ENCODE measurements around the gene SNORC.
"Not testable (repeated sequence)": the region's sequence is repeated elsewhere in the genome, so short reads cannot be mapped to it uniquely, and the experiment has no call there.

The SNORC gene

DNA sequence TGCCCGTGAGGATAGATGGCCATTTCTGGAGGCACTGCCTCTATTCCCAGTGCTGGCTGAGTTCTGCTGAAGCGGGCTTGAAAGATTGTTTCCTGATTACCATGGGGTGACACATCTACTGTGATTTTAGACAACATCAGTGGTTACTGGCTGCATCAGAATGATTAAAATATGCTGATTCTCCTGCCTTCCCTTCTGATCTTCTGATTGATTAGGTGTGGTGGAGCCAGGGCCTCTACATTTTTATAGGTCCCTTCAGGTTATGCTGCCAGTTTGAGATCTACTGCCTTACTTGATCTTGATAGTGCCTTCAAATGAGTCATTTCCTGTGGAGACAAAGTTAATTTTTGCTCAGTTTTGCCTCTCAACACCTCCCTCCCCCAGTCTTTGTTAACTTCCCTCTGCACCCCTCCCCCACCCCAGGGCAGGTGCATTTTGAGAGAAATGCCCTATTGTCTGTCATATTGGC, 31.6 kb upstream of the SNORC start:
- peak; percentile 59 for DNase-seq (ENCODE audit: low spot score)
- no peak for TF ChIP-seq CTCF (IDR thresholded peaks at IDR 0.05; ENCODE audit: extremely low read depth, insufficient read depth, missing control alignments)
- in situ Hi-C loops (cut with MboI; ENCODE audit: low pct_unique_long_range_greater_than_20kb, low sequenced_read_pairs, unreplicated experiment) = no loop called here

DNA sequence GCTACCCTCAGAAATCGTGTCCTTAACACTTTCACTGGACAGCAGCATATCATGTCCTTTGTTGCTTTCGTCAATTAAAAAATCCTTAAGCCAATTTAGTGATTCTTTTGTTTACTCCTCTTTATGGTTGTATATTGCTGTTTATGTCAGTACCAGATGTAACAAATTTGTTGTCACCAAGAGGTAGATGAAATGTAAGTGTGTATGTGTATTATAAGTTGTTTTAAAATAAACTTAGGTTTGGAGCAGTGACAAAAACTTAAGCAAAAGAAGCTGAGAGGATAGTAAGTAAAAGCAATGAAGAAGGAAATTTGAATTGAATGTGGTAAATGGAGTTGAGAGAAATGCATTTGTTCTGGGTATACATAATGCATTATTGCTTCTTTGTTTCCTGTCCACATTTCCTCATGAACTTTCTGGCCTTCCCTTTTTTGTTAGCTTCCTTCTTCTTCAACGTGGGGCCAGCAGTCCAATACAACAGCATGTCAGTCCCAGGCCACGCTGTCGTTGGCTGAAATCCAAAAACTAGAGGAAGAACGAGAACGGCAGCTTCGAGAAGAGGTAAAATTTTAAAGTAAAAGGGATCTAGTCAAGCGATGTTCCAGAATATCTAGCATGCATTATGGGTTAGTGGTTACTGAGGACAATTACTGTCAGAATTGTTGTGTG, 30.5 kb upstream of the SNORC start:
- DNase-seq (ENCODE audit: low spot score) = no peak
- no peak for TF ChIP-seq CTCF (IDR thresholded peaks at IDR 0.05; ENCODE audit: extremely low read depth, insufficient read depth, missing control alignments)
- in situ Hi-C loops (cut with MboI; ENCODE audit: low pct_unique_long_range_greater_than_20kb, low sequenced_read_pairs, unreplicated experiment) = no loop called here

DNA sequence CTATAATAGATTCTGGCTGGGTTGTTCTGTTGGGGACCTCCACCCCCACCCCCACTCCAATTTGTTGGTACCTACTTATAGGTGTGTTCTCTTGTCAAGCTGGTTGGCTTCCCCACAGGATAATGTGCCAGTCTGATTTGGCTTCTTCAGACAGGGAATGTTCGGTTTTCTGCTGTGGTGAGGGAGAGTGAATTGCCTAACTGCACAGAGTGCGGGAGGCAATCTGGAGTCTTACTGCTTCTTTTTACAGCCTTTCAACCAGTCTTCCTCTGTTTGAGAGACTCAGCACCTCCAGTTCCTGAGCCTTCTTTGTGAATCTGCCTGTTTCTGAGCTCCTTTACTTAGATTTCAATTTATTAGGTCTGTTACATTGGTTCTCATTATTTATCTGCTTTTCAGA, 27.4 kb upstream of the SNORC start:
- no peak for DNase-seq (ENCODE audit: low spot score)
- in situ Hi-C loops (cut with MboI; ENCODE audit: low pct_unique_long_range_greater_than_20kb, low sequenced_read_pairs, unreplicated experiment) = no loop called here
- no peak for TF ChIP-seq CTCF (IDR thresholded peaks at IDR 0.05; ENCODE audit: extremely low read depth, insufficient read depth, missing control alignments)

- DNase-seq (ENCODE audit: low spot score) = no peak
Observed at GRCh38 chr2:232843834-232844233, 26.2 kb upstream of the SNORC start.

DNA sequence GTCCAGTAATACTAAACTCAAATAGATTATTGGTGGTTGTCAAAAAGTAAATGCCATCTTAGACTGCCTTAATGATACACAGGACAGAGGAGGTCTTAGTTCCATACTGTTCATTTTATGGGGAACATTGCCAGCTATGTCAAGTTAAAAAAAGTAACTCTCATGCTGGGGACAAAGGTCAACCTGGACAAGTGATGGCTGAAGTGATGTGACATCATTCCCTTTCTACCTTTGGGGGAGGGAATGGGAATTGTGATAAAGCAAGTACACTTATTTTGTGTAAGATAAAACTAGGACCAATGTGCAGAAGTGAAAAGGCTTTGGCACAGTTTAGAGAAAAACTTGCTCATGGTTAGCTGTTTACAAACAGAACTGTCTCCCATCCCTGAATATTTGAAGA, 24.0 kb upstream of the SNORC start:
- no peak for DNase-seq (ENCODE audit: low spot score)
- no peak for TF ChIP-seq CTCF (IDR thresholded peaks at IDR 0.05; ENCODE audit: extremely low read depth, insufficient read depth, missing control alignments)
- in situ Hi-C loops (cut with MboI; ENCODE audit: low pct_unique_long_range_greater_than_20kb, low sequenced_read_pairs, unreplicated experiment) = no loop called here

More at GRCh38 chr2:232843834-232844233, 26.2 kb upstream of the SNORC start:
- in situ Hi-C loops (cut with MboI; ENCODE audit: low pct_unique_long_range_greater_than_20kb, low sequenced_read_pairs, unreplicated experiment) = no loop called here
- TF ChIP-seq CTCF (IDR thresholded peaks at IDR 0.05; ENCODE audit: extremely low read depth, insufficient read depth, missing control alignments) = no peak

DNA sequence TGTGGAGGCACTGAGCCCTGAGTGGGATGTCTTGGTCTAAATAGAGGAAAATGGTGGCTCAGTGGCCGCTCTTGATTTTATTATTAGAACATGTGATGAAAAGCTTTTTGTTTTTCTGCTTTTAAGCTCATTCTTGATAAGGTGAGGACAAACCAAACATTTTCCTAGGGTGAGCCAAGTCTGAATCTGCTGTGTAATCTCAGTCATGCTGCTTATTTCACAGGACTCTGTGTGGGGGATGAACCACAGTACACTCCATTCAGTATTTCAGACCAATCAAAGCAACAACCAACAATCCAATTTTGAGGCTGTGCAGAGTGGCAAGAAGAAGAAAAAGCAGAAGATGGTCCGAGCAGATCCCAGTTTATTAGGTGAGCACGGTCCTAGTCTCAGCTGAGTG, 20.0 kb upstream of the SNORC start:
- TF ChIP-seq CTCF (IDR thresholded peaks at IDR 0.05; ENCODE audit: extremely low read depth, insufficient read depth, missing control alignments) = no peak
- no peak for DNase-seq (ENCODE audit: low spot score)
- in situ Hi-C loops (cut with MboI; ENCODE audit: low pct_unique_long_range_greater_than_20kb, low sequenced_read_pairs, unreplicated experiment) = loop anchor here (25.0 kb wide), 2 partner anchors 187 to 412 kb away; partner anchors contain the start of genes ATG16L1 and NEU2

- in situ Hi-C loops (cut with MboI; ENCODE audit: low pct_unique_long_range_greater_than_20kb, low sequenced_read_pairs, unreplicated experiment) = loop anchor here (25.0 kb wide), 2 partner anchors 185 to 410 kb away; partner anchors contain the start of genes ATG16L1 and NEU2
- DNase-seq (ENCODE audit: low spot score) = not testable (repeated sequence)
Observed at GRCh38 chr2:232852081-232852480, 18.0 kb upstream of the SNORC start.
